ENCODE measurements around the gene EHD4. TPM values are rescaled to one million over a fixed set of nuclear protein-coding genes. Genes with fewer than 3 reads are reported as not detected.

EHD4 gene
- total RNA-seq, 1 donor from 2014 or later = 55.5 TPM

GRCh38 chr15:41967506-41968206, 4.7 kb downstream of the EHD4 start:
- DNase-seq (ENCODE audit: missing footprints) (no peak), ATAC-seq (no peak)

GRCh38 chr15:41966920-41967465, 5.4 kb downstream of the EHD4 start:
- ATAC-seq (no peak), DNase-seq (ENCODE audit: missing footprints) (no peak)
- intact Hi-C loops (cut with DNase I) = loop anchor here (2.0 kb wide), 1 partner anchor 46 kb away; no protein-coding TSS in a partner anchor

More at GRCh38 chr15:41967506-41968206, 4.7 kb downstream of the EHD4 start:
- intact Hi-C loops (cut with DNase I) = loop anchor here (2.0 kb wide), 1 partner anchor 47 kb away; no protein-coding TSS in a partner anchor

GRCh38 chr15:41966414-41966812, 5.9 kb downstream of the EHD4 start:
- DNase-seq (ENCODE audit: missing footprints) = no peak
- intact Hi-C loops (cut with DNase I) = loop anchor here (2.0 kb wide), 1 partner anchor 46 kb away; no protein-coding TSS in a partner anchor
- peak; percentile 1 for ATAC-seq

GRCh38 chr15:41965441-41966413, 6.6 kb downstream of the EHD4 start:
- intact Hi-C loops (cut with DNase I) = loop anchor here (2.0 kb wide), 1 partner anchor 45 kb away; no protein-coding TSS in a partner anchor
- peak; percentile 78 for DNase-seq (ENCODE audit: missing footprints)
- peak; percentile 82 for ATAC-seq

GRCh38 chr15:41961595-41962202, 10.7 kb downstream of the EHD4 start:
- intact Hi-C loops (cut with DNase I) = no loop called here
- ATAC-seq = no peak
- DNase-seq (ENCODE audit: missing footprints) = no peak

GRCh38 chr15:41961001-41961518, 11.3 kb downstream of the EHD4 start:
- ATAC-seq = no peak
- intact Hi-C loops (cut with DNase I) = no loop called here
- DNase-seq (ENCODE audit: missing footprints) = no peak

- ATAC-seq = peak; percentile 43
- intact Hi-C loops (cut with DNase I) = no loop called here
Measured at GRCh38 chr15:41958002-41958420, 14.3 kb downstream of the EHD4 start.

GRCh38 chr15:41957021-41957897, 15.1 kb downstream of the EHD4 start:
- no peak for DNase-seq (ENCODE audit: missing footprints)
- intact Hi-C loops (cut with DNase I) = no loop called here
- ATAC-seq = peak; percentile 21

More at GRCh38 chr15:41958002-41958420, 14.3 kb downstream of the EHD4 start:
- no peak for DNase-seq (ENCODE audit: missing footprints)

- intact Hi-C loops (cut with DNase I) = no loop called here
- DNase-seq (ENCODE audit: missing footprints) = no peak
- peak; percentile 47 for ATAC-seq
Measured at GRCh38 chr15:41955807-41956525, 16.4 kb downstream of the EHD4 start.

- intact Hi-C loops (cut with DNase I) = no loop called here
- no peak for DNase-seq (ENCODE audit: missing footprints)
- no peak for ATAC-seq
Measured at GRCh38 chr15:41955100-41955499, 17.3 kb downstream of the EHD4 start.

GRCh38 chr15:41954036-41954435, 18.3 kb downstream of the EHD4 start:
- intact Hi-C loops (cut with DNase I) = no loop called here
- ATAC-seq = no peak

GRCh38 chr15:41952013-41952563, 20.3 kb downstream of the EHD4 start:
- ATAC-seq (no peak), DNase-seq (ENCODE audit: missing footprints) (no peak)
- intact Hi-C loops (cut with DNase I) = no loop called here

More at GRCh38 chr15:41954036-41954435, 18.3 kb downstream of the EHD4 start:
- DNase-seq (ENCODE audit: missing footprints) = no peak

GRCh38 chr15:41951571-41951970, 20.8 kb downstream of the EHD4 start:
- intact Hi-C loops (cut with DNase I) = no loop called here
- no peak for DNase-seq (ENCODE audit: missing footprints)
- ATAC-seq = no peak

- no peak for ATAC-seq
- intact Hi-C loops (cut with DNase I) = no loop called here
- DNase-seq (ENCODE audit: missing footprints) = no peak
Measured at GRCh38 chr15:41950489-41950888, 21.9 kb downstream of the EHD4 start.

GRCh38 chr15:41950127-41950483, 22.3 kb downstream of the EHD4 start:
- no peak for ATAC-seq
- intact Hi-C loops (cut with DNase I) = no loop called here

GRCh38 chr15:41949401-41950126, 22.8 kb downstream of the EHD4 start:
- ATAC-seq (no peak), DNase-seq (ENCODE audit: missing footprints) (no peak)
- intact Hi-C loops (cut with DNase I) = no loop called here

More at GRCh38 chr15:41950127-41950483, 22.3 kb downstream of the EHD4 start:
- DNase-seq (ENCODE audit: missing footprints) = no peak
